Body of pancreas (tissue), 4 donors: ENCODE data around the gene IQSEC1.

ENCODE experiments used
- POLR2A ChIP-seq, 3 donors: fragments of 450-650 bp; IDR thresholded peaks; one replicate each; pipeline ENCODE4 v1.6.1; 2016; ENCODE audit warnings: antibody characterized with exemption in 3 of 3, mild to moderate bottlenecking in 2 of 3
- TF ChIP-seq, protein P1 (sequence below), 7 experiments: fragments of 450-650 bp in 4 of 7; fragments of 200-600 bp in 3 of 7; sonication (generic) in 3 of 7; IDR thresholded peaks; one replicate each; pipeline ENCODE4 v1.5.1; 2016 to 2019; ENCODE audit warnings: antibody characterized with exemption in 7 of 7

DNA sequence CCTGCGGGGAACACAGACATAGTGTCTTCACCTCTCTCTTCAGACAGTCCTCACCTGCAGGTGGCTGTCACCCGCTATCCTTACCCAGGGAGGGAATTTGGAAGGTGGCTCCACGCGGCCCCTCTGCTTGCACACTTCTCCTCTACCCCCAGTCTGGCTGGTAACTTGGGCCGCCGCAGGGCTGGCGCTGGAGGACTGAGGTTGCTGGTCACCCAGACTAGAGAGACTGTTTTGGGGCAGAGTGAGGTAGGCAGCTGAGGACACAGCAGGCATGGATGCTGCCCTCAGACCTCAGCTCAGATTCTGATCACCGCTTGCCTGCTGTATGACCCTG lies 12.6 kb upstream of the IQSEC1 start:
- TF ChIP-seq, protein P1, sequence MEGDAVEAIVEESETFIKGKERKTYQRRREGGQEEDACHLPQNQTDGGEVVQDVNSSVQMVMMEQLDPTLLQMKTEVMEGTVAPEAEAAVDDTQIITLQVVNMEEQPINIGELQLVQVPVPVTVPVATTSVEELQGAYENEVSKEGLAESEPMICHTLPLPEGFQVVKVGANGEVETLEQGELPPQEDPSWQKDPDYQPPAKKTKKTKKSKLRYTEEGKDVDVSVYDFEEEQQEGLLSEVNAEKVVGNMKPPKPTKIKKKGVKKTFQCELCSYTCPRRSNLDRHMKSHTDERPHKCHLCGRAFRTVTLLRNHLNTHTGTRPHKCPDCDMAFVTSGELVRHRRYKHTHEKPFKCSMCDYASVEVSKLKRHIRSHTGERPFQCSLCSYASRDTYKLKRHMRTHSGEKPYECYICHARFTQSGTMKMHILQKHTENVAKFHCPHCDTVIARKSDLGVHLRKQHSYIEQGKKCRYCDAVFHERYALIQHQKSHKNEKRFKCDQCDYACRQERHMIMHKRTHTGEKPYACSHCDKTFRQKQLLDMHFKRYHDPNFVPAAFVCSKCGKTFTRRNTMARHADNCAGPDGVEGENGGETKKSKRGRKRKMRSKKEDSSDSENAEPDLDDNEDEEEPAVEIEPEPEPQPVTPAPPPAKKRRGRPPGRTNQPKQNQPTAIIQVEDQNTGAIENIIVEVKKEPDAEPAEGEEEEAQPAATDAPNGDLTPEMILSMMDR (IDR thresholded peaks at IDR 0.05) = no peak
- TF ChIP-seq POLR2A (IDR thresholded peaks at IDR 0.05) = no peak
